ENCODE data around the gene FGF8. TPM values are rescaled to one million over a fixed set of nuclear protein-coding genes. Genes with fewer than 3 reads are reported as not detected.
A peak's percentile ranks its signal among the peaks of the same experiment; 100 is the strongest.
"Not testable (repeated sequence)": the region's sequence is repeated elsewhere in the genome, so short reads cannot be mapped to it uniquely, and the experiment has no call there.

Gene FGF8, protein sequence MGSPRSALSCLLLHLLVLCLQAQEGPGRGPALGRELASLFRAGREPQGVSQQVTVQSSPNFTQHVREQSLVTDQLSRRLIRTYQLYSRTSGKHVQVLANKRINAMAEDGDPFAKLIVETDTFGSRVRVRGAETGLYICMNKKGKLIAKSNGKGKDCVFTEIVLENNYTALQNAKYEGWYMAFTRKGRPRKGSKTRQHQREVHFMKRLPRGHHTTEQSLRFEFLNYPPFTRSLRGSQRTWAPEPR
- polyA plus RNA-seq (2013, experiment 1 of 2; ENCODE audit: insufficient read length), result not detected
- polyA plus RNA-seq (2013, experiment 2 of 2; ENCODE audit: insufficient read length), result not detected

GRCh38 chr10:101775273-101776160, at the start of gene FGF8:
FGF8 (minus strand) TSS chr10:101776114; CDS start chr10:101775900, 214 bp downstream.
- no peak for DNase-seq

DNA sequence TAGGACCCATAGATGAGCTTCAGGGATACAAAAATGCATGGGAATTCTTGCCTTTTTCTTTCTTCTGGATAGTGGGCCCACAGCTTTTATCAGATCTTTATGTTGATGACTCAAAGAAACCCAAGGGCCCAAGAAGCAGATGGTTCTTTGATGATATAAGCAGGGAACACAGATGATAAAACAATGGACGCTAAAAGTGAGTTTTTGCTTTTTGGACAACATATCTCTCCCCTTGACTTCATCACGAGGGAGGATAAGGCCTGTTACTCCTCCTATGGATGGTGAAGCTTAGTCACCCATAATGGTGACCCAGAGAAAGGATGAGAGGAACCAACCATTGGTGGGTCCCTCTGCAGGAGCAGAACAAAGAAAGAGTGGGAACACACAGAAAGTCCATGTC, 48.8 kb upstream of the FGF8 start:
- no peak for DNase-seq

DNA sequence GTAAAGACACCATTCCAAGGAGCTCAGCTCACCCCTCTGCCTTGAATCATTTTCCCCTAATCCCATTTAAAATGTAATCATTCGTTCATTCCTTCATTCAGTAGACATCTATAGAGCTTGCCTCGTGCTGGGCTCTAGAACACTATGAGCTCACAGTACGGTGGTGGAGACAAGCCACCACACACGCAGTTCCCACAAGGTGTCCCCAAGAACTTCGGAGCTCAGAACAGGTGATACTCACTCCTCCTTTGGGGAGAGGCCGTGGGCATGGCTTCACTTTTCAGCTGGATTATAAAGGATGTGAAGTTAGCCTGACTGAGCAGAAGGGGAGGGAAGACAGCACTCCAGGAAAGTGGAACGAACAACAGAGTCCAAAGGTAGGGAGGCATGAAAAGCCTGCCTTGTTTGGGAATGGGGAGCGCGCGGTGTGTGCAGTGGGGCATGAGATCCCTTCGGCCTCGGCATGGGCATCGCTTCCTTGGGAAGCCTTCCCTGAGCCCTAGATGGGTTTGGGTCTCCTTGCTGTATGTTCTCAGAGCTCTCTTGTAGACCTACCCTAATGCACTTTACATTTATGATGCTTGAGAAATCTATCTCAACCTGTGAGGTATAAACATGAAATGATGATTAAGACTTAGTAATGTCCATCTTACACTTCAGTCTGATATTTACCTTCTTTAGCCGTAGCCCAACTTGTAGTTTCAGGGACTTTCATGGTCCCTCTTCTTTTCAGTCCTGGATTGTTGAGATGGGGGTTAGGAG, 43.1 kb upstream of the FGF8 start:
- no peak for DNase-seq

DNA sequence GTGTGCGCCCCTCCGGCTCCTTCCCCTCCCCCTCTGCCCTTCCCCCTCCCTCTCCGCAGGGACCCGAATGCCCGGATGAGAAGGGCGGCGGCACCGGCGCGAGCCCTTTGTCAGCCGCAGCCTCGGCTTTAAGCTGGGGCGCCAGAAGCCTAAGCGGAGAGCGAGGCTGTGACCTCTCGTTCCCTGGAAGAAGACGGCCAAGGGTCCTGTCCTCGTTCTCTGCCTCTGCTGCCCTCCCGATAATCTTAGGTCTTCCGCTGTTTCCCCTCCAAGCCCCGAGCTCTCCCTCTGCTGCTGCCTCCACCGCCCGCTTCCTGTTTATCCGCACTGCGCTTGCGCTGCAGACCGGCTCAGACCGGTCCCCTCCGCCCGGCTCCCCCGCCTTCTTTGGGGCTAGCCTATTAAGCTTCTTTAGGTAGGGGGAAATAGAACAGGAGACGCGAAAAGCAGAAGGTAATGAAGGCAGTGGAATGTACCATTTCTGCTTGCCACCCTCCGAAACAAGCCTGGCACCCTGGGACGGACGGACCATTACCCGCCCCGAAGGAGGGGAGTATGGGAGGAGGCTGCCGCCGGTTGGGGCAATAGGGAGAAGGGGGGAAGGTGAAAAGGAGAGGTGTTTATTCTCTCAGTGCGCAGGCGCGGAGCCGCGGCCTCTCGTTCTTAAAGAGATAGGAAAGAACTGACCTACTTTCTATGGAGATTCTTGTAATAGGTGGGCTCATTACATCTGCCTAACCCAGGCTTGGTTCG, 42.4 kb upstream of the FGF8 start, which contains the start of gene OGA:
Gene OGA (minus strand): TSS at position 326 of the 753 bp plus-strand sequence. CDS start 422 bp downstream, outside the sequence.
- DNase-seq, result peak; percentile 100

GRCh38 chr10:101817337-101818118, 41.6 kb upstream of the FGF8 start:
- DNase-seq, result peak; percentile 95

GRCh38 chr10:101816913-101817336, 41.0 kb upstream of the FGF8 start:
- no peak for DNase-seq

GRCh38 chr10:101816376-101816775, 40.5 kb upstream of the FGF8 start:
- no peak for DNase-seq

DNA sequence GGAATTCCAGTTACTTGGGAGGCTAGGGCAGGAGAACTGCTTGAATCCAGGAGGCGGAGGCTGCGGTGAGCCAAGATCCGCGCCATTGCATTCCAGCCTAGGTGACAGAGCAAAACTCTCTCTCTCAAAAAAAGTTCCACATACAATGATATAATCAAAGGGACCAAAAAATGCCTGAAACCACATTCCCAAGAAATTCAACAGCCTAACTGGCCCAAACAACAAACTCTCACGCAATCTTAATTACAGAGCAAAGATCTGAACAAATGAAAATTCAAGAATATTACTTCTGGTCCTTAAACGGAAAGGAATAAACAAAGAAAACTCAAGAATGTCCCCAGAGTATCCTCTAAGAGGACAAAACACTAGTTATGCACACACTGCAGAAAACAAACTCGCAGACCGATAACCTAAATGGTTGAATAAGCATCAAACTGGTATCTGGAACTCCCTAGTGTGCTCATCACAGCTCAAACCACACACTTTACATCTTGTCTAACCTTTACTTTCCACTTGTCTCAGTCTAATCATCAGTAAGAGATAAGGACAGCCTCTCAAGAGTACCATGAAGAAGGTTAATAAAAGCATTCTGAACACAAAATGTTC, 38.7 kb upstream of the FGF8 start:
- peak; percentile 36 for DNase-seq

- no peak for DNase-seq
Measured at GRCh38 chr10:101812606-101813005, 36.7 kb upstream of the FGF8 start.

DNA sequence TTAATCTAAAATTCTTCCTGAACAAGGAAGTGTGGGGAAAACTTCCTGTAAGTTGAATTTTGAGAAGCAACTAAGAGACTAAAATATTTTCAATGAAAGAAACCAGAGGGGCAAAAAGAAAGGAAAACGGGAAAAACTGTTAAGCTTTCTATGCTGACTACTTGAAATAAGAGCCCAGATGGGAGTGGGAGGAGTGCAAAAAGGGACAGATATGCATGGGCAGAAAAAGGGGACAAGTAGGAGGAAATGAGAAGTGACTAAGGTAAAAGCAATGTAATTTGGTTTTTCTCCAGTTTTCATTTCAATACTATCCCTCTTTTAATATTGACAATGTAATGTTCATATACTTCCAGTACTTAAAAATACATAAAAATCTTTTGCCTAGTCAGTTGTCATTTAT, 31.2 kb upstream of the FGF8 start:
- DNase-seq, result no peak

DNA sequence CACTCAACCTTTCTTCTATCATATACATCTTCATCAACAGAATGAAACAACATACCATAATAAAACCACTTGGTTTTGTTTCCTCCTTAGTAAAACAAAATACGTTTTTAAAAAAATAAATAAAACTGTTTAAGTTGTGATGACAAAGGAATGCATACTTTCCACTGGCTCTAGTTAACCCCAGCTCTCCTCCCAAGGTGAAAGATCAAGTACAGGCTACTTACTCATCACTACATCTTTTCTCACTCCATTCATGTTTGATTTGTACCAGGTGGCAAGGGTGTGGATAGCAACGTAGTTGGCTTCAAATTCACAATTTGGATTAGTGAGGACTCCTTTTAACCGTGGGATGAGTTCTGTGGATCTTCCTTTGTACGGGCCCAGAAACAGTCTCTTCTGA, 27.6 kb upstream of the FGF8 start:
- DNase-seq, result no peak

DNA sequence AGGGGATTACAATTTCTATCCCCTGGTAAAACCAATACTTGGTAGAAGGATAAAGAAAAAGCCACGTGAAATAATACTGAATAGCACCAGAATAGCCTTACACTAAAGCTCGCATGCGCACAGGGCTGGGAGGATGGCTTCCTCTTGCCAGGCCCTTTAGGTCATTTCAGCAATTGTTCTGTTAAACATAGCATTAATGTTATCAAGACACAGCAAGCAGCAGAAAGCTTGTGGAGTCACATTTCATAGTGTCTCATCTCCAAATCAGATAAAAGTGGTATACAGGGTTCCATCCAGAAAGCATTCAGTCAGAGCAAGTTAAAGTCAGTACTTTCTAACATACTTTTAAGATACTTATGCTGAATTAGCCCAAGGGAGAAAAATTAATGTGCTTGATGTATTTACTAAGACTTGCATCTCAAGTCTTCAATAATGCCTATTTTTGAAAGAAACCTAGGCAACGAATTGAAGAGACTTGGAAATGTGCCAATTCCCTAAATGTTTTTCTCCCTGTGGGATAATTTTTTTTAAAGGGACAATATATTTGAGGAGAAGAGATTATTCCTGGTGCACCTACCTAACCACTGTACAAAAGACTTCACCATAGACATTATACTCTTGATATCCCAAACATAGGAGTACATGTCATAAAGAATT, 21.6 kb upstream of the FGF8 start:
- no peak for DNase-seq

GRCh38 chr10:101793526-101793925, 17.6 kb upstream of the FGF8 start:
- DNase-seq, result no peak

DNA sequence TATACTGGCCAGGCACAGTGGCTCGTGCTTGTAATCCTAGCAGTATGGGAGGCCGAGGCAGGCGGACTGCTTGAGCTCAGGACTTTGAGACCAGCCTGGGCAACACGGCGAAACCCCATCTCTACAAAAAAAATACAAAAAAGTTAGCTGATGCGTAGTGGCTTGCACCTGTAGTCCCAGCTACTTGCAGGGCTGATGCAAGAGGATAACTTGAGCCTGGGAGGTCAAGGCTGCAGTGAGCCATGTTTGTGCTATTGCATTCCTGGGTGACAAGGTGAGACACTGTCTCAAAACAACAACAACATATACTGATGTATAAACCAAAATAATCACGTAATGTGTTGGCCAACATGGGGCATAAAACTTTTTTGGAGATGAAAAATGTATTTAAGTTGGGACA, 13.8 kb upstream of the FGF8 start:
- DNase-seq, result no peak

DNA sequence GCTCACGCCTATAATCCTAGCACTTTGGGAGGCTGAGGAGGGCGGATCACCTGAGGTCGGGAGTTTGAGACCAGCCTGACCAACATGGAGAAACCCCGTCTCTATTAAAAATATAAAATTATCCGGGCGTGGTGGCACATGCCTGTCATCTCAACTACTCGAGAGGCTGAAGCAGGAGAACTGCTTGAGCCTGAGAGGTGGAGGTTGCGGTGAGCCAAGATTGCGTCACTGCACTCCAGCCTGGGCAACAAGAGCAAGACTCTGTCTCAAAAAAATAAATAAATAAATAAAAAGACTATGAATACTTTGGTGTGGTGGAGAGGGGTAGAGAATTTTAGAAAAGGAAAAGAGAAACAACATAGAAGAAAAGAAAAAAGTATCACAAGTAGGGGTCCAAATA, 13.3 kb upstream of the FGF8 start:
- DNase-seq, result not testable (repeated sequence)

GRCh38 chr10:101785801-101786200, 9.9 kb upstream of the FGF8 start:
- DNase-seq, result no peak

DNA sequence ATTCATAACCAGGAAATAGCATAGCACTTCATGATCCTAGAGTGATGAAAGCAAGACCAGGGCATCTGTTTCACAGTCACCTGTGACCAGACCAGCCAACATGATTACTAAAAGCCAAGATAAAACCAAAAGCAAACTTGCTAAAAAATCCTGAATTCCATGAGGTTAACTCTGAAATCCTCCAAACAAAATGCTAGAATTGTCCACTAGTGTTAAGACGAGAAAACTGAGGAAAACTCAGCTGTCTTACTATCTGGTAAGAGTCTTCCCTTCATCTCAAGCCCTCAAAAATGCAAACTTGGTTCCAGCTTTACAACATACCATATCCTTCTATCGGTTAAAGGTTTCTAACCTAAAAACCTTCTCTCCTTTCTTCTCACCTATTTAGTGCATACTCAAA, 8.6 kb upstream of the FGF8 start:
- DNase-seq, result no peak

GRCh38 chr10:101783736-101784118, 7.8 kb upstream of the FGF8 start:
- peak; percentile 8 for DNase-seq

DNA sequence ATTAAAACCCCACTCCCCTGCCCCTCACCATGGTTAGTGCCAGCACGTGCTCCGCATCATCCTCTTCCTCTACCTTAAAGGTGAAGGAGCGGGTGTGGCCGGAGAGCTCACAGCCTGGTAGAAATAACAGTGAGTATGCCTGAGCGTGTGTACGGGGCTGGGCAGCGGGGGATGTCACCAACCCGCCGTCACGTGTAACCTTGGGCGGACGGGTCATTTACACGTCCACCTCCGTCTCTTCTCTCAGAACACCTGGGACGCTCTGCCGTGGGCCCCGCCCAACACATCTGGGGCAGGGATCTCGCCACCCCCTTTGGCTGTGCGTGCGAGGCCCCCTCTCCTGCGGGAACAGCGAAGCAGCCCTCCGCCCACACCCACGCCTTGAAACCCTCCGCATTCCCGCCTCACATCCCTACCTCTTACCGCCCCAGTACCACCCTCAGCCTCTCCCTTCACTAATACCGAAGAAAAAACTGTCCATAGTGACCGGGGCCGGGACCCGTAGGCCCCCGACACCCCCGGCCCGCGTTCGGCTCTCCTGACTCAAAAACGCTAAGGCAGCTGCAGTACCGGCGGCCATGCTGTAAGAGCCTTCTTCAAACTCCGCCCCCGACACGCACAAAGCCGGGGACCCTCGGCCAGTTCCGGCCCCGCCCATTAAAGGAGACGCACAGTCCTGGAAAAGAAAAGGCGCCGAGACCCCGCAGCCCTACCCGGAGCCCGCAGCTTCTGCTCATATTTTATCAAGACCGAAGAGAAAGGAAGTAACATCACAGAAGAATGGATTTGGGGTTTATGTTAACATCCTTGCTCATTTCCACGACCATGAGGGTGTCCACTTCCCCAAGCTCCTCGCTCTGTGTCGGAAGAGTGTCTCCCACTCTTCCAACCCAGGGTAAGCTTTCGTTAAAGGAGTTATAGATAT, 7.2 kb upstream of the FGF8 start, which contains the start of gene NPM3:
Gene NPM3 (minus strand): TSS at position 636 of the 925 bp plus-strand sequence. CDS start 56 bp downstream, at position 580.
- DNase-seq, result peak; percentile 81

Measured in fibroblast of skin of back (primary cell).